Uterus (tissue), 2 donors: ENCODE results near the gene PAPLN.

Experiments
- POLR2A ChIP-seq, 2 donors: fragments of 450-650 bp; IDR thresholded peaks; one replicate each; pipeline ENCODE4 v1.6.1; 2016; ENCODE audit warnings: antibody characterized with exemption in 2 of 2, mild to moderate bottlenecking in 1 of 2, moderate library complexity in 1 of 2
- TF ChIP-seq, protein P1 (sequence below), 4 experiments: fragments of 200-600 bp in 2 of 4; fragments of 450-650 bp in 2 of 4; sonication (generic) in 2 of 4; IDR thresholded peaks; one replicate each; pipeline ENCODE4 v1.5.1; 2016 to 2019; ENCODE audit warnings: antibody characterized with exemption in 4 of 4, mild to moderate bottlenecking in 2 of 4, moderate library complexity in 1 of 4

GRCh38 chr14:73264080-73264884 lies 27.0 kb downstream of the PAPLN start:
- TF ChIP-seq, protein P1, sequence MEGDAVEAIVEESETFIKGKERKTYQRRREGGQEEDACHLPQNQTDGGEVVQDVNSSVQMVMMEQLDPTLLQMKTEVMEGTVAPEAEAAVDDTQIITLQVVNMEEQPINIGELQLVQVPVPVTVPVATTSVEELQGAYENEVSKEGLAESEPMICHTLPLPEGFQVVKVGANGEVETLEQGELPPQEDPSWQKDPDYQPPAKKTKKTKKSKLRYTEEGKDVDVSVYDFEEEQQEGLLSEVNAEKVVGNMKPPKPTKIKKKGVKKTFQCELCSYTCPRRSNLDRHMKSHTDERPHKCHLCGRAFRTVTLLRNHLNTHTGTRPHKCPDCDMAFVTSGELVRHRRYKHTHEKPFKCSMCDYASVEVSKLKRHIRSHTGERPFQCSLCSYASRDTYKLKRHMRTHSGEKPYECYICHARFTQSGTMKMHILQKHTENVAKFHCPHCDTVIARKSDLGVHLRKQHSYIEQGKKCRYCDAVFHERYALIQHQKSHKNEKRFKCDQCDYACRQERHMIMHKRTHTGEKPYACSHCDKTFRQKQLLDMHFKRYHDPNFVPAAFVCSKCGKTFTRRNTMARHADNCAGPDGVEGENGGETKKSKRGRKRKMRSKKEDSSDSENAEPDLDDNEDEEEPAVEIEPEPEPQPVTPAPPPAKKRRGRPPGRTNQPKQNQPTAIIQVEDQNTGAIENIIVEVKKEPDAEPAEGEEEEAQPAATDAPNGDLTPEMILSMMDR (IDR thresholded peaks at IDR 0.05): no peak
- no peak for TF ChIP-seq POLR2A (IDR thresholded peaks at IDR 0.05)
